AG04450 (cell line): ENCODE measurements around the gene CNN2. TPM values are rescaled to one million over a fixed set of nuclear protein-coding genes. Genes with fewer than 3 reads are reported as not detected.
A peak's percentile ranks its signal among the peaks of the same experiment; 100 is the strongest.

Experiments
- CTCF ChIA-PET: fragments of 300-600, 350-600 bp; formaldehyde crosslinking; extraction: SDS; loops from one replicate; lab custom pipeline; 2022; ENCODE audit warnings: antibody characterized with exemption, inconsistent platforms; lab: Charles Lee
- POLR2A ChIA-PET: fragments of 350-600 bp; formaldehyde crosslinking; extraction: SDS; loops from one replicate; lab custom pipeline; 2021; ENCODE audit warnings: antibody characterized with exemption, inconsistent platforms; lab: Yijun Ruan, JAX
- DNase-seq: peaks from one replicate; pipeline ENCODE4 v3.0.0-alpha.2; 2011; ENCODE audit warnings: low read depth, low spot score
- H3K27ac ChIP-seq: one replicate; pipeline ENCODE4 v1.5.1; 2012; ENCODE audit warnings: low read depth, low read length, control low read depth
- H3K27me3 ChIP-seq: one replicate; pipeline ENCODE4 v1.6.0; 2012; ENCODE audit warnings: low read length; ENCODE audit not compliant: control insufficient read depth, insufficient read depth
- H3K4me3 ChIP-seq: 2 replicates; pipeline ENCODE4 v1.5.1; 2011; ENCODE audit warnings: mild to moderate bottlenecking, low read depth, low read length, control low read depth
- H3K9me3 ChIP-seq: 2 replicates; pipeline ENCODE4 v1.5.1; 2012; ENCODE audit warnings: low read length; ENCODE audit not compliant: control insufficient read depth, insufficient read depth
- CTCF ChIP-seq: IDR thresholded peaks from 2 replicates; pipeline ENCODE4 v1.5.1; 2011; ENCODE audit warnings: low read depth, low read length, control low read depth, inconsistent platforms
- polyA plus RNA-seq: library from polyadenylated mRNA; depleted of rRNA; stranded (reverse); fragments of >200 nt; gene quantifications from 2 replicates; pipeline ENCODE4 v1.2.3, GENCODE V29; 2011

CNN2 gene
- polyA plus RNA-seq, 1 experiment, result 302 TPM

GRCh38 chr19:1070576-1070930, 44.1 kb downstream of the CNN2 start:
- Histone ChIP-seq H3K9me3 (peaks cover 2% of the 10 kb centered on the region; the same call in 1 of the 2 replicates), H3K27me3 (peaks cover 31% of the 10 kb centered on the region), H3K27ac (no peak overlapping the region), H3K4me3 (no peak overlapping the region)
- POLR2A ChIA-PET, result no interaction called here
- peak; percentile 26; the same call in 1 of the 2 replicates for TF ChIP-seq CTCF
- CTCF ChIA-PET, result no interaction called here
- DNase-seq, result no peak

- Histone ChIP-seq H3K27me3 (peaks cover 31% of the 10 kb centered on the region), H3K27ac (no peak overlapping the region), H3K9me3 (peaks cover 2% of the 10 kb centered on the region; the same call in 1 of the 2 replicates), H3K4me3 (no peak overlapping the region)
- no peak for TF ChIP-seq CTCF
- ChIA-PET POLR2A (no interaction called here), CTCF (no interaction called here)
- DNase-seq, result no peak
Observed at GRCh38 chr19:1070931-1071791, 44.8 kb downstream of the CNN2 start.

GRCh38 chr19:1072371-1073015, 46.1 kb downstream of the CNN2 start:
- no peak for DNase-seq
- ChIA-PET POLR2A (interaction anchor here (0.5 to 0.6 kb wide), 2 partner anchors 15 to 35 kb away, joined by 3 to 5 read pairs; no protein-coding TSS in a partner anchor), CTCF (no interaction called here)
- Histone ChIP-seq H3K27me3 (peaks cover 24% of the 10 kb centered on the region), H3K9me3 (peaks cover 2% of the 10 kb centered on the region; the same call in 1 of the 2 replicates), H3K27ac (no peak overlapping the region), H3K4me3 (no peak overlapping the region)
- TF ChIP-seq CTCF, result no peak

- ChIA-PET POLR2A (interaction anchor here (0.5 to 0.8 kb wide), 2 partner anchors 34 to 99 kb away, joined by 3 read pairs; no protein-coding TSS in a partner anchor), CTCF (no interaction called here)
- no peak overlapping the region for H3K27ac ChIP-seq
- peaks cover 22% of the 10 kb centered on the region for H3K27me3 ChIP-seq
- TF ChIP-seq CTCF, result no peak
- peaks cover 2% of the 10 kb centered on the region; the same call in 1 of the 2 replicates for H3K9me3 ChIP-seq
- DNase-seq, result no peak
- H3K4me3 ChIP-seq, result no peak overlapping the region
Observed at GRCh38 chr19:1073063-1073955, 46.9 kb downstream of the CNN2 start.
